SK-N-SH treated with all-trans-retinoic acid at 6 μM for 48 hours (cell line): ENCODE results near the gene OSBPL2.

Experiments used
- ARNTL ChIP-seq: fragments of 450-650 bp; formaldehyde crosslinking; IDR thresholded peaks from 2 replicates; pipeline ENCODE4 v1.5.0; 2020; ENCODE audit warnings: low read depth, mild to moderate bottlenecking, moderate library complexity, borderline replicate concordance
- GLIS3 ChIP-seq: fragments of 250-450 bp; sonication (Bioruptor Pico); IDR thresholded peaks from 2 replicates; pipeline ENCODE4 v1.5.0; 2020; ENCODE audit warnings: mild to moderate bottlenecking, moderate library complexity
- ISL1 ChIP-seq: fragments of 250-450 bp; sonication (Bioruptor Pico); IDR thresholded peaks from 2 replicates; pipeline ENCODE4 v2.1.2; 2022; ENCODE audit warnings: mild to moderate bottlenecking, moderate library complexity
- PPARA ChIP-seq: fragments of 250-450 bp; sonication (Bioruptor Pico); IDR thresholded peaks from 2 replicates; pipeline ENCODE4 v1.5.0; 2020; ENCODE audit warnings: mild to moderate bottlenecking, borderline replicate concordance
- SNAI2 ChIP-seq: fragments of 250-450 bp; sonication (Bioruptor Pico); IDR thresholded peaks from 2 replicates; pipeline ENCODE4 v1.5.0; 2020; ENCODE audit warnings: mild to moderate bottlenecking, moderate library complexity
- TCF4 ChIP-seq: fragments of 250-450 bp; sonication (Bioruptor Pico); IDR thresholded peaks from 2 replicates; pipeline ENCODE4 v1.8.0; 2021; ENCODE audit warnings: mild to moderate bottlenecking, moderate library complexity, borderline replicate concordance
- ZFP3 ChIP-seq: fragments of 250-450 bp; sonication (Bioruptor Pico); IDR thresholded peaks from 2 replicates; pipeline ENCODE4 v1.5.0; 2020; ENCODE audit warnings: mild to moderate bottlenecking, moderate library complexity
- ZFP30 ChIP-seq: fragments of 450-650 bp; formaldehyde crosslinking; IDR thresholded peaks from 2 replicates; pipeline ENCODE4 v1.5.0; 2022; ENCODE audit warnings: mild to moderate bottlenecking, moderate library complexity
- ZNF565 ChIP-seq: fragments of 450-650 bp; formaldehyde crosslinking; conservative IDR thresholded peaks from 2 replicates; pipeline ENCODE4 v1.5.0; 2020; ENCODE audit warnings: low read depth, mild to moderate bottlenecking, moderate library complexity
- TF ChIP-seq, protein P1 (sequence below): fragments of 250-450 bp; sonication (Bioruptor Pico); IDR thresholded peaks from 2 replicates; pipeline ENCODE4 v1.5.1; 2021; ENCODE audit warnings: mild to moderate bottlenecking, moderate library complexity
- TF ChIP-seq, protein P2 (sequence below): fragments of 250-450 bp; sonication (Bioruptor Pico); IDR thresholded peaks from 2 replicates; pipeline ENCODE4 v1.5.0; 2020; ENCODE audit warnings: mild to moderate bottlenecking, moderate library complexity
- TF ChIP-seq, protein P3 (sequence below): fragments of 250-450 bp; sonication (Bioruptor Pico); IDR thresholded peaks from 2 replicates; pipeline ENCODE4 v1.8.0; 2020; ENCODE audit warnings: mild to moderate bottlenecking, moderate library complexity, borderline replicate concordance
- TF ChIP-seq, protein P4 (sequence below): fragments of 250-450 bp; sonication (Bioruptor Pico); IDR thresholded peaks from 2 replicates; pipeline ENCODE4 v1.8.0; 2021; ENCODE audit warnings: low read depth, mild to moderate bottlenecking, moderate library complexity, borderline replicate concordance

DNA sequence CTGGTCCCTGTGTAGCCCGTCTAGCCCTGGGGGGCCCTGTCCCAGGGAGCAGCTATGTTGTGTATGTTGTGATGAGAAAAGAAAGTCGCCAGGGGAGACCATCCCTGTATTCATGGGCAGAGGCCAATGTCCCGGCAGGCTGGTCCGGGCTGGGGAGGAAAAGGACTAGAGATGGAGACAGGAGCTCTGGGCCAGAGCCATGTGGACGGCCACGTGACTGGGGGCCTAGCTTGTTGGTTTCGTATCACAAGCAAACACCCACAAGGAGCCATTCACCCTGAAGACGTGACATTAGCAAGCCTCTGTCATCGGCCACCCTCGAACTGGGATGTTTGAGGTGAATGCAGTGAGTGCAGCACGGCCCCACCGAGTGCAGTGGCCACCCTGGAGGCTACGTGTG lies 15.3 kb upstream of the OSBPL2 start:
- no peak for TF ChIP-seq ZFP3
- TF ChIP-seq, protein P1, sequence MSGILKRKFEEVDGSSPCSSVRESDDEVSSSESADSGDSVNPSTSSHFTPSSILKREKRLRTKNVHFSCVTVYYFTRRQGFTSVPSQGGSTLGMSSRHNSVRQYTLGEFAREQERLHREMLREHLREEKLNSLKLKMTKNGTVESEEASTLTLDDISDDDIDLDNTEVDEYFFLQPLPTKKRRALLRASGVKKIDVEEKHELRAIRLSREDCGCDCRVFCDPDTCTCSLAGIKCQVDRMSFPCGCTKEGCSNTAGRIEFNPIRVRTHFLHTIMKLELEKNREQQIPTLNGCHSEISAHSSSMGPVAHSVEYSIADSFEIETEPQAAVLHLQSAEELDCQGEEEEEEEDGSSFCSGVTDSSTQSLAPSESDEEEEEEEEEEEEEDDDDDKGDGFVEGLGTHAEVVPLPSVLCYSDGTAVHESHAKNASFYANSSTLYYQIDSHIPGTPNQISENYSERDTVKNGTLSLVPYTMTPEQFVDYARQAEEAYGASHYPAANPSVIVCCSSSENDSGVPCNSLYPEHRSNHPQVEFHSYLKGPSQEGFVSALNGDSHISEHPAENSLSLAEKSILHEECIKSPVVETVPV: no peak
- no peak for TF ChIP-seq ISL1 (CRISPR knock-in tag)
- TF ChIP-seq, protein P2, sequence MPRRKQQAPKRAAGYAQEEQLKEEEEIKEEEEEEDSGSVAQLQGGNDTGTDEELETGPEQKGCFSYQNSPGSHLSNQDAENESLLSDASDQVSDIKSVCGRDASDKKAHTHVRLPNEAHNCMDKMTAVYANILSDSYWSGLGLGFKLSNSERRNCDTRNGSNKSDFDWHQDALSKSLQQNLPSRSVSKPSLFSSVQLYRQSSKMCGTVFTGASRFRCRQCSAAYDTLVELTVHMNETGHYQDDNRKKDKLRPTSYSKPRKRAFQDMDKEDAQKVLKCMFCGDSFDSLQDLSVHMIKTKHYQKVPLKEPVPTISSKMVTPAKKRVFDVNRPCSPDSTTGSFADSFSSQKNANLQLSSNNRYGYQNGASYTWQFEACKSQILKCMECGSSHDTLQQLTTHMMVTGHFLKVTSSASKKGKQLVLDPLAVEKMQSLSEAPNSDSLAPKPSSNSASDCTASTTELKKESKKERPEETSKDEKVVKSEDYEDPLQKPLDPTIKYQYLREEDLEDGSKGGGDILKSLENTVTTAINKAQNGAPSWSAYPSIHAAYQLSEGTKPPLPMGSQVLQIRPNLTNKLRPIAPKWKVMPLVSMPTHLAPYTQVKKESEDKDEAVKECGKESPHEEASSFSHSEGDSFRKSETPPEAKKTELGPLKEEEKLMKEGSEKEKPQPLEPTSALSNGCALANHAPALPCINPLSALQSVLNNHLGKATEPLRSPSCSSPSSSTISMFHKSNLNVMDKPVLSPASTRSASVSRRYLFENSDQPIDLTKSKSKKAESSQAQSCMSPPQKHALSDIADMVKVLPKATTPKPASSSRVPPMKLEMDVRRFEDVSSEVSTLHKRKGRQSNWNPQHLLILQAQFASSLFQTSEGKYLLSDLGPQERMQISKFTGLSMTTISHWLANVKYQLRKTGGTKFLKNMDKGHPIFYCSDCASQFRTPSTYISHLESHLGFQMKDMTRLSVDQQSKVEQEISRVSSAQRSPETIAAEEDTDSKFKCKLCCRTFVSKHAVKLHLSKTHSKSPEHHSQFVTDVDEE: no peak
- no peak for TF ChIP-seq TCF4
- TF ChIP-seq ARNTL (CRISPR knock-in tag): no peak
- TF ChIP-seq, protein P3, sequence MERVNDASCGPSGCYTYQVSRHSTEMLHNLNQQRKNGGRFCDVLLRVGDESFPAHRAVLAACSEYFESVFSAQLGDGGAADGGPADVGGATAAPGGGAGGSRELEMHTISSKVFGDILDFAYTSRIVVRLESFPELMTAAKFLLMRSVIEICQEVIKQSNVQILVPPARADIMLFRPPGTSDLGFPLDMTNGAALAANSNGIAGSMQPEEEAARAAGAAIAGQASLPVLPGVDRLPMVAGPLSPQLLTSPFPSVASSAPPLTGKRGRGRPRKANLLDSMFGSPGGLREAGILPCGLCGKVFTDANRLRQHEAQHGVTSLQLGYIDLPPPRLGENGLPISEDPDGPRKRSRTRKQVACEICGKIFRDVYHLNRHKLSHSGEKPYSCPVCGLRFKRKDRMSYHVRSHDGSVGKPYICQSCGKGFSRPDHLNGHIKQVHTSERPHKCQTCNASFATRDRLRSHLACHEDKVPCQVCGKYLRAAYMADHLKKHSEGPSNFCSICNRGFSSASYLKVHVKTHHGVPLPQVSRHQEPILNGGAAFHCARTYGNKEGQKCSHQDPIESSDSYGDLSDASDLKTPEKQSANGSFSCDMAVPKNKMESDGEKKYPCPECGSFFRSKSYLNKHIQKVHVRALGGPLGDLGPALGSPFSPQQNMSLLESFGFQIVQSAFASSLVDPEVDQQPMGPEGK (CRISPR knock-in tag): no peak
- TF ChIP-seq, protein P4, sequence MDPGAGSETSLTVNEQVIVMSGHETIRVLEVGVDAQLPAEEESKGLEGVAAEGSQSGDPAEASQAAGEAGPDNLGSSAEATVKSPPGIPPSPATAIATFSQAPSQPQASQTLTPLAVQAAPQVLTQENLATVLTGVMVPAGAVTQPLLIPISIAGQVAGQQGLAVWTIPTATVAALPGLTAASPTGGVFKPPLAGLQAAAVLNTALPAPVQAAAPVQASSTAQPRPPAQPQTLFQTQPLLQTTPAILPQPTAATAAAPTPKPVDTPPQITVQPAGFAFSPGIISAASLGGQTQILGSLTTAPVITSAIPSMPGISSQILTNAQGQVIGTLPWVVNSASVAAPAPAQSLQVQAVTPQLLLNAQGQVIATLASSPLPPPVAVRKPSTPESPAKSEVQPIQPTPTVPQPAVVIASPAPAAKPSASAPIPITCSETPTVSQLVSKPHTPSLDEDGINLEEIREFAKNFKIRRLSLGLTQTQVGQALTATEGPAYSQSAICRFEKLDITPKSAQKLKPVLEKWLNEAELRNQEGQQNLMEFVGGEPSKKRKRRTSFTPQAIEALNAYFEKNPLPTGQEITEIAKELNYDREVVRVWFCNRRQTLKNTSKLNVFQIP (CRISPR knock-in tag): no peak
- no peak for TF ChIP-seq SNAI2 (CRISPR knock-in tag)
- TF ChIP-seq PPARA (CRISPR knock-in tag): no peak
- TF ChIP-seq ZFP30 (CRISPR knock-in tag): no peak
- TF ChIP-seq ZNF565: no peak
- no peak for TF ChIP-seq GLIS3 (CRISPR knock-in tag)
